B cell (primary cell): ENCODE measurements around the gene TTLL8. TPM values are rescaled to one million over a fixed set of nuclear protein-coding genes. Genes with fewer than 3 reads are reported as not detected.

Experiments used
- ATAC-seq: fragments of 200-7000 bp; cut with Tn5 transposase; one replicate; pipeline ENCODE4 v1.10.0; 2021; ENCODE audit warnings: low read depth, mild to moderate bottlenecking, moderate number of reproducible peaks, moderate library complexity
- CTCF ChIA-PET: fragments of 350-600 bp; sonication (Branson Sonifier 250); formaldehyde crosslinking; loops from one replicate; lab custom pipeline; 2021; ENCODE audit warnings: antibody characterized with exemption, inconsistent platforms; lab: Charles Lee
- POLR2A ChIA-PET: fragments of 350-600 bp; sonication (Branson Sonifier 250); formaldehyde crosslinking; loops from one replicate; lab custom pipeline; 2021; ENCODE audit warnings: antibody characterized with exemption; lab: Charles Lee
- DNase-seq: peaks from one replicate; pipeline ENCODE4 v3.0.0; 2013
- H2AFZ ChIP-seq: 2 replicates; pipeline ENCODE4 v1.6.1; 2012; ENCODE audit warnings: mild to moderate bottlenecking, low read depth, low read length; ENCODE audit not compliant: insufficient read depth, poor library complexity, severe bottlenecking
- H3K27ac ChIP-seq, 2 donors: 1 replicate in 1 of 2; 2 replicates in 1 of 2; pipeline ENCODE4 v1.5.1; 2012 to 2013; ENCODE audit warnings: low read length in 2 of 2, mild to moderate bottlenecking in 2 of 2, moderate library complexity in 1 of 2
- H3K27me3 ChIP-seq, 4 experiments: fragments of 200-600 bp in 1 of 4; sonication (generic) in 1 of 4; replicated peaks in 1 of 4; 1 replicate in 2 of 4; 2 replicates in 2 of 4; pipeline versions ENCODE4 v1.6.1 to v1.7.0; 2013 to 2016; ENCODE audit warnings: low read length in 3 of 4, mild to moderate bottlenecking in 2 of 4, mixed read lengths in 1 of 4, moderate library complexity in 1 of 4; ENCODE audit not compliant: insufficient read depth in 4 of 4, control insufficient read depth in 3 of 4; ENCODE audit errors: control extremely low read depth in 1 of 4
- H3K36me3 ChIP-seq, 2 experiments: replicated peaks in 1 of 2; 1 replicate in 1 of 2; 2 replicates in 1 of 2; pipeline versions ENCODE4 v1.6.1 to v1.7.1; 2013; ENCODE audit warnings: low read length in 1 of 2; ENCODE audit not compliant: insufficient read depth in 2 of 2, control insufficient read depth in 1 of 2; ENCODE audit errors: control extremely low read depth in 1 of 2, extremely low read depth in 1 of 2
- H3K4me1 ChIP-seq, 2 donors: fragments of 200-600 bp in 1 of 2; sonication (generic) in 1 of 2; 1 replicate in 1 of 2; 2 replicates in 1 of 2; pipeline versions ENCODE4 v1.5.1 to v1.6.1; 2013 to 2017; ENCODE audit warnings: low read length in 2 of 2; ENCODE audit not compliant: control insufficient read depth in 2 of 2, insufficient read depth in 2 of 2
- H3K4me2 ChIP-seq: replicated peaks from 2 replicates; pipeline ENCODE3; 2012; ENCODE audit warnings: mild to moderate bottlenecking, low read depth, low read length; ENCODE audit not compliant: poor library complexity, severe bottlenecking
- H3K4me3 ChIP-seq, 5 experiments: fragments of 200-600 bp in 1 of 5; sonication (generic) in 1 of 5; 1 replicate in 3 of 5; 2 replicates in 2 of 5; pipeline versions ENCODE4 v1.5.1 to v1.7.0; 2011 to 2016; ENCODE audit warnings: low read length in 4 of 5, mild to moderate bottlenecking in 4 of 5, low read depth in 2 of 5, control low read depth in 1 of 5, moderate library complexity in 1 of 5; ENCODE audit not compliant: insufficient read depth in 1 of 5; ENCODE audit errors: control extremely low read depth in 1 of 5, extremely low read depth in 1 of 5
- H3K79me2 ChIP-seq: fragments of 200-600 bp; sonication (generic); one replicate; pipeline ENCODE4 v1.6.0; 2016; ENCODE audit warnings: low read length; ENCODE audit not compliant: control insufficient read depth, insufficient read depth
- H3K9ac ChIP-seq: fragments of 200-600 bp; sonication (generic); 2 replicates; pipeline ENCODE4 v1.6.1; 2017; ENCODE audit warnings: mild to moderate bottlenecking, low read length, moderate library complexity
- H3K9me3 ChIP-seq, 3 donors: one replicate each; pipeline versions ENCODE4 v1.6.1 to v1.7.1; 2013; ENCODE audit warnings: low read length in 2 of 3; ENCODE audit not compliant: control insufficient read depth in 2 of 3, insufficient read depth in 1 of 3; ENCODE audit errors: control extremely low read depth in 1 of 3
- H4K20me1 ChIP-seq: 2 replicates; pipeline ENCODE4 v1.6.0; 2012; ENCODE audit warnings: mild to moderate bottlenecking, low read length; ENCODE audit not compliant: insufficient read depth, control insufficient read depth, poor library complexity, severe bottlenecking
- H3K27ac Mint-ChIP-seq: one replicate; pipeline ENCODE4 v1.8.0; 2021; ENCODE audit warnings: mixed read lengths
- H3K27me3 Mint-ChIP-seq: one replicate; pipeline ENCODE4 v1.8.0; 2021; ENCODE audit warnings: mixed read lengths
- H3K4me1 Mint-ChIP-seq: one replicate; pipeline ENCODE4 v1.8.0; 2021; ENCODE audit warnings: mixed read lengths
- H3K4me3 Mint-ChIP-seq: one replicate; pipeline ENCODE4 v1.8.0; 2021; ENCODE audit warnings: mixed read lengths
- H3K9me3 Mint-ChIP-seq: one replicate; pipeline ENCODE4 v1.8.0; 2022; ENCODE audit warnings: mixed read lengths; ENCODE audit not compliant: insufficient read depth
- CTCF ChIP-seq: fragments of 200-600 bp; IDR thresholded peaks from one replicate; pipeline ENCODE4 v1.8.0; 2022; ENCODE audit warnings: antibody characterized with exemption, mild to moderate bottlenecking
- EZH2 ChIP-seq: IDR thresholded peaks from 2 replicates; pipeline ENCODE4 v1.6.1; 2012; ENCODE audit warnings: borderline replicate concordance, low read depth, mild to moderate bottlenecking, moderate library complexity, low read length; ENCODE audit not compliant: insufficient read depth, poor library complexity, severe bottlenecking
- WGBS: methylation state at CpG from one replicate; pipeline ENCODE4 v1.1.5; 2013; ENCODE audit warnings: missing lambda C conversion rate; ENCODE audit not compliant: insufficient coverage; 5-methylcytosine and 5-hydroxymethylcytosine counted together
- intact Hi-C: fragments of 100-400 bp; cut with micrococcal nuclease; formaldehyde crosslinking; loops from one replicate; pipeline ENCODE4 v1.10.0; 2022
- polyA plus RNA-seq: library from polyadenylated mRNA; depleted of rRNA; stranded (reverse); fragments of >200 nt; gene quantifications from 2 replicates; pipeline ENCODE4 v1.2.3, GENCODE V29; 2012
- total RNA-seq, 2 donors: library from RNA; stranded (reverse); fragments of 120-200 nt in 1 of 2; gene quantifications; 1 replicate in 1 of 2; 2 replicates in 1 of 2; pipeline versions ENCODE4 v1.2.3 to v1.2.4, GENCODE V29; 2013 to 2022

Gene TTLL8
- total and polyA plus RNA-seq, 2 donors (not counting 1 experiment from before 2014, with no cell fraction given) = not detected

- WGBS = 97% methylated on average over 11 of the region's 18 CpGs
- no peaks in the 10 kb centered on the region for H4K20me1 ChIP-seq
- no peak overlapping the region for H2AFZ ChIP-seq
- Mint-ChIP-seq H3K27ac (no peak overlapping the region), H3K4me3 (no peak overlapping the region), H3K27me3 (peaks cover 9% of the 10 kb centered on the region), H3K4me1 (no peaks in the 10 kb centered on the region), H3K9me3 (no peaks in the 10 kb centered on the region)
- H3K36me3 ChIP-seq = no peaks in the 10 kb centered on the region
- H3K27ac ChIP-seq = no peak overlapping the region
- no peak for DNase-seq
- no peak overlapping the region for H3K4me3 ChIP-seq
- no peak for TF ChIP-seq CTCF
- TF ChIP-seq EZH2 = no peak
- H3K79me2 ChIP-seq = no peaks in the 10 kb centered on the region
- ChIA-PET POLR2A (no interaction called here), CTCF (no interaction called here)
- ATAC-seq = no peak
- peaks cover 0 to 9% (median 2%) of the 10 kb centered on the region in 4 experiments for H3K27me3 ChIP-seq
- H3K4me1 ChIP-seq = no peaks in the 10 kb centered on the region
- intact Hi-C loops = no loop called here
- no peak overlapping the region for H3K9ac ChIP-seq
- H3K9me3 ChIP-seq = no peaks in the 10 kb centered on the region
- no peak overlapping the region for H3K4me2 ChIP-seq
Measured at GRCh38 chr22:50064453-50064852, 6.4 kb upstream of the TTLL8 start.

- no peaks in the 10 kb centered on the region for H3K9me3 ChIP-seq
- WGBS = 94% methylated on average over 20 of the region's 23 CpGs
Measured at GRCh38 chr22:50063589-50064393, 5.7 kb upstream of the TTLL8 start.

More at GRCh38 chr22:50063589-50064393, 5.7 kb upstream of the TTLL8 start:
- ChIA-PET POLR2A (no interaction called here), CTCF (no interaction called here)
- H3K9ac ChIP-seq = no peak overlapping the region
- ATAC-seq (no peak), DNase-seq (no peak)
- Mint-ChIP-seq H3K27me3 (peaks cover 16% of the 10 kb centered on the region), H3K4me1 (peaks cover 2% of the 10 kb centered on the region), H3K27ac (no peak overlapping the region), H3K4me3 (no peak overlapping the region), H3K9me3 (no peaks in the 10 kb centered on the region)
- H3K27me3 ChIP-seq = peaks cover 0 to 12% (median 6%) of the 10 kb centered on the region in 4 experiments
- H4K20me1 ChIP-seq = no peaks in the 10 kb centered on the region
- intact Hi-C loops = no loop called here
- no peak overlapping the region for H3K27ac ChIP-seq
- H3K4me1 ChIP-seq = peaks cover 2 to 4% of the 10 kb centered on the region in 2 donors
- TF ChIP-seq CTCF (no peak), EZH2 (no peak)
- H3K79me2 ChIP-seq = no peaks in the 10 kb centered on the region
- no peaks in the 10 kb centered on the region for H3K36me3 ChIP-seq
- H3K4me2 ChIP-seq = no peak overlapping the region
- no peak overlapping the region for H2AFZ ChIP-seq
- no peak overlapping the region for H3K4me3 ChIP-seq
